Measurements from ENCODE around the gene MT4.

MT4 gene

DNA sequence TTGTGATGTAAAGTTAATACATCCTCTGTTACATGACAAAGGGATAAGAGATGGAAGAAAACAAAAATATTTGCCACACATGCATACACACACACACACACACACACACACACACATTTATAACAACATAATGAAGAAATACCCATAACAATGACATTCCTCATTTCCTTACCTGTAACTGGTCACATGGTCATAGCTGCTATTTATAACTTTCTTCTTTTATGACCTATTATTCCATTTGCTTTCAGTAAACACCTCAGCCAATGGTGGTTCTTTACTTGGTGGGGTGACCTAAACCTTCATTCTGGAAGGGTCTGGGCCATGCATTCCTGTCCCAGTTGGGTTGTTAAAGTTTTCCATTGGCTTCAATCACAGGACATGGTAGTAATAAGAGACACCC lies 48.8 kb downstream of the MT4 start:
- H3K9me3 ChIP-seq (ENCODE audit: insufficient read depth, low read length), result no peaks in the 10 kb centered on the region
- H2AFZ ChIP-seq (ENCODE audit: low read depth, low read length, severe bottlenecking), result no peak overlapping the region
- no peaks in the 10 kb centered on the region for H3F3A ChIP-seq (ENCODE audit: insufficient read depth)
- H3K9me2 ChIP-seq (replicated peaks; ENCODE audit: insufficient read depth, low read length), result no peaks in the 10 kb centered on the region
- H3K27me3 ChIP-seq (ENCODE audit: low read length), result no peaks in the 10 kb centered on the region; the same call in 1 of the 2 replicates
- H3K27ac ChIP-seq (ENCODE audit: low read depth, low read length), result no peak overlapping the region
- H3K4me2 ChIP-seq (ENCODE audit: low read depth, low read length, poor library complexity, severe bottlenecking), result no peak overlapping the region
- no peaks in the 10 kb centered on the region for H4K20me1 ChIP-seq (ENCODE audit: low read depth, low read length)
- TF ChIP-seq EZH2phosphoT487 (conservative IDR thresholded peaks at IDR 0.05; ENCODE audit: low read length), result no peak
- TF ChIP-seq CTCF (IDR thresholded peaks at IDR 0.05; ENCODE audit: insufficient read depth, low read length, poor library complexity, severe bottlenecking), result no peak
- no peak overlapping the region for H3K4me3 ChIP-seq (ENCODE audit: insufficient read depth, low read length, poor library complexity, severe bottlenecking)
- H3K79me2 ChIP-seq (ENCODE audit: insufficient read depth, low read length), result no peaks in the 10 kb centered on the region
- no peak overlapping the region for H3K9ac ChIP-seq (ENCODE audit: low read length)
- H3K36me3 ChIP-seq (ENCODE audit: low read length), result no peaks in the 10 kb centered on the region

DNA sequence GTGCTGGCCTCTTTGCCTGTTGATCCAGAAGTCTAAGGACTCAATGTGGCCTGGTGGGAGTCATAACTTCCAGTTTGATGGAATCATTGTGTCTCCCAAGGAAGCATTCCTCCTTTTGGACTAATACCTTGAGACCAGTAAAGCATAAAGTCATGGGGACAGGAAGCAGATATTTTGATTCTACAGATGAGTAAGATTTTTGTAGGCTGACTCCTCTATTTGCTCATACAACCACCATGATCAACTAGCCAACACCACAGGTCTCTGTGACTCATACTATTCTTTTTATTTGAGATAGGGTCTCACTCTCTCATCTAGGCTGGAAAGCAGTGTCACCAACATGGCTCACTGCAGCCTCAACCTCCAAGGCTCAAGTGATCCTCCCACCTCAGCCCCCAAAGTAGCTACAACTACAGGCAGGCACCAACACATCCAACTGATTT lies 49.7 kb downstream of the MT4 start:
- no peaks in the 10 kb centered on the region for H3F3A ChIP-seq (ENCODE audit: insufficient read depth)
- no peaks in the 10 kb centered on the region for H3K9me2 ChIP-seq (replicated peaks; ENCODE audit: insufficient read depth, low read length)
- no peaks in the 10 kb centered on the region; the same call in 1 of the 2 replicates for H3K27me3 ChIP-seq (ENCODE audit: low read length)
- no peak overlapping the region for H3K4me3 ChIP-seq (ENCODE audit: insufficient read depth, low read length, poor library complexity, severe bottlenecking)
- no peak overlapping the region for H3K9ac ChIP-seq (ENCODE audit: low read length)
- H4K20me1 ChIP-seq (ENCODE audit: low read depth, low read length), result no peaks in the 10 kb centered on the region
- H2AFZ ChIP-seq (ENCODE audit: low read depth, low read length, severe bottlenecking), result no peak overlapping the region
- no peak overlapping the region for H3K27ac ChIP-seq (ENCODE audit: low read depth, low read length)
- H3K9me3 ChIP-seq (ENCODE audit: insufficient read depth, low read length), result no peaks in the 10 kb centered on the region
- no peaks in the 10 kb centered on the region for H3K36me3 ChIP-seq (ENCODE audit: low read length)
- no peaks in the 10 kb centered on the region for H3K79me2 ChIP-seq (ENCODE audit: insufficient read depth, low read length)
- no peak overlapping the region for H3K4me2 ChIP-seq (ENCODE audit: low read depth, low read length, poor library complexity, severe bottlenecking)
- TF ChIP-seq CTCF (IDR thresholded peaks at IDR 0.05; ENCODE audit: insufficient read depth, low read length, poor library complexity, severe bottlenecking) (no peak), EZH2phosphoT487 (conservative IDR thresholded peaks at IDR 0.05; ENCODE audit: low read length) (no peak)

GRCh38 chr16:56615353-56615752 lies 50.5 kb downstream of the MT4 start:
- H3K79me2 ChIP-seq (ENCODE audit: insufficient read depth, low read length), result no peaks in the 10 kb centered on the region
- no peaks in the 10 kb centered on the region for H3F3A ChIP-seq (ENCODE audit: insufficient read depth)
- H4K20me1 ChIP-seq (ENCODE audit: low read depth, low read length), result no peaks in the 10 kb centered on the region
- no peak for TF ChIP-seq EZH2phosphoT487 (conservative IDR thresholded peaks at IDR 0.05; ENCODE audit: low read length)
- TF ChIP-seq CTCF (IDR thresholded peaks at IDR 0.05; ENCODE audit: insufficient read depth, low read length, poor library complexity, severe bottlenecking), result no peak
- no peak overlapping the region for H3K4me3 ChIP-seq (ENCODE audit: insufficient read depth, low read length, poor library complexity, severe bottlenecking)
- no peak overlapping the region for H3K4me2 ChIP-seq (ENCODE audit: low read depth, low read length, poor library complexity, severe bottlenecking)
- no peaks in the 10 kb centered on the region; the same call in 1 of the 2 replicates for H3K27me3 ChIP-seq (ENCODE audit: low read length)
- H3K9me2 ChIP-seq (replicated peaks; ENCODE audit: insufficient read depth, low read length), result no peaks in the 10 kb centered on the region
- no peak overlapping the region for H2AFZ ChIP-seq (ENCODE audit: low read depth, low read length, severe bottlenecking)
- H3K36me3 ChIP-seq (ENCODE audit: low read length), result no peaks in the 10 kb centered on the region
- H3K9me3 ChIP-seq (ENCODE audit: insufficient read depth, low read length), result no peaks in the 10 kb centered on the region
- no peak overlapping the region for H3K9ac ChIP-seq (ENCODE audit: low read length)
- no peak overlapping the region for H3K27ac ChIP-seq (ENCODE audit: low read depth, low read length)
